Testis (tissue), 2 donors: Measurements from ENCODE around the gene PTCH1.

Experiments used
- CTCF ChIP-seq, 3 experiments: fragments of 450-650 bp in 2 of 3; fragments of 200-600 bp in 1 of 3; sonication (generic) in 1 of 3; IDR thresholded peaks; one replicate each; pipeline ENCODE4 v1.5.1; 2016 to 2019; ENCODE audit warnings: antibody characterized with exemption in 3 of 3, mild to moderate bottlenecking in 2 of 3, moderate library complexity in 1 of 3
- POLR2A ChIP-seq: fragments of 450-650 bp; IDR thresholded peaks from one replicate; pipeline ENCODE4 v1.6.1; 2017; ENCODE audit warnings: antibody characterized with exemption, mild to moderate bottlenecking, moderate library complexity

DNA sequence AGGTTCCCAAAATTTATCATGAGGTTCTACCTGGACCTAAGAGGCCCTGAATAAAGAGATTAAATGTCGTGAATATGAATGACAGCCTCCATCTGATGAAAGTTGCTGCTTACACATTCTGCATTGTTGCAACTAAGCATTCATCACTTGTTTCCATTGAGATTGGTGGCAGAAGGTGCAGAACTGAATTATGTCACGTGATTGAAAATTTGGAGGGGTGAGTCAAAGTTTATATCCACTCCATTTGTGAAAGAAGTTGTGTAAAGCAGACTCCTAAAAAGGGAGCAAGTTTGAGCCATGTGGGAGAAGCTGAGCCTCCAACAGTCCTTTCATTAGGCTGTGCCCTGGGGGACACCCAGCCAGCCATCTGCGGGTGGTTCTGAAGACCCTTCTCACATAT is 4.9 kb upstream of the PTCH1 start:
- no peak for TF ChIP-seq CTCF (IDR thresholded peaks at IDR 0.05)
- TF ChIP-seq POLR2A = no peak
